HepG2 (cell line): Measurements from ENCODE around the gene MYL6. TPM values are rescaled to one million over a fixed set of nuclear protein-coding genes. Genes with fewer than 3 reads are reported as not detected.

Experiments
- ARNTL ChIP-seq: sonication (generic); formaldehyde crosslinking; IDR thresholded peaks from 2 replicates; pipeline ENCODE4 v1.4.0; 2020; ENCODE audit warnings: mild to moderate bottlenecking, missing genetic modification reagents
- GATAD2A ChIP-seq: IDR thresholded peaks from 2 replicates; pipeline ENCODE4 v1.6.1; 2016
- HMG20B ChIP-seq: conservative IDR thresholded peaks from 2 replicates; pipeline ENCODE4 v1.6.1; 2016; ENCODE audit warnings: missing genetic modification reagents, missing compliant biosample characterization
- KAT2B ChIP-seq: fragments of 150-350 bp; IDR thresholded peaks from 2 replicates; pipeline ENCODE4 v1.6.1; 2014; ENCODE audit warnings: low read depth, low read length, borderline replicate concordance
- NAIF1 ChIP-seq: sonication (generic); formaldehyde crosslinking; IDR thresholded peaks from 2 replicates; pipeline ENCODE4 v1.5.0; 2020; ENCODE audit warnings: mild to moderate bottlenecking, missing genetic modification reagents, borderline replicate concordance
- PAWR ChIP-seq: sonication (generic); formaldehyde crosslinking; IDR thresholded peaks from 2 replicates; pipeline ENCODE4 v1.4.0; 2020; ENCODE audit warnings: missing genetic modification reagents, mild to moderate bottlenecking, borderline replicate concordance
- PHB2 ChIP-seq: fragments of 450-650 bp; IDR thresholded peaks from 2 replicates; pipeline ENCODE4 v1.6.1; 2018; ENCODE audit not compliant: partially characterized antibody
- SRSF9 ChIP-seq: fragments of 200-400 bp; formaldehyde crosslinking; IDR thresholded peaks from 2 replicates; pipeline ENCODE4 v1.6.1; 2018; ENCODE audit warnings: borderline replicate concordance, mild to moderate bottlenecking, low read depth, low read length; ENCODE audit not compliant: insufficient read depth, poor library complexity, severe bottlenecking
- STAT5B ChIP-seq: sonication (generic); formaldehyde crosslinking; IDR thresholded peaks from 2 replicates; pipeline ENCODE4 v1.4.0; 2020; ENCODE audit warnings: missing genetic modification reagents
- TP53 ChIP-seq: sonication (generic); formaldehyde crosslinking; conservative IDR thresholded peaks from 2 replicates; pipeline ENCODE4 v1.4.0; 2020; ENCODE audit warnings: missing genetic modification reagents
- WIZ ChIP-seq: sonication (generic); formaldehyde crosslinking; IDR thresholded peaks from 2 replicates; pipeline ENCODE4 v1.5.1; 2020; ENCODE audit warnings: mild to moderate bottlenecking, missing genetic modification reagents
- ZBTB38 ChIP-seq: sonication (generic); formaldehyde crosslinking; IDR thresholded peaks from 2 replicates; pipeline ENCODE4 v1.5.1; 2020; ENCODE audit warnings: mild to moderate bottlenecking, missing genetic modification reagents
- ZNF337 ChIP-seq: sonication (generic); formaldehyde crosslinking; IDR thresholded peaks from 2 replicates; pipeline ENCODE4 v1.5.1; 2020; ENCODE audit warnings: missing genetic modification reagents, low read depth, mild to moderate bottlenecking, borderline replicate concordance
- ZNF496 ChIP-seq: sonication (generic); formaldehyde crosslinking; IDR thresholded peaks from 2 replicates; pipeline ENCODE4 v1.8.1; 2023; ENCODE audit warnings: mild to moderate bottlenecking, moderate library complexity, missing genetic modification reagents; ENCODE audit not compliant: insufficient replicate concordance
- ZNF577 ChIP-seq: sonication (generic); formaldehyde crosslinking; IDR thresholded peaks from 2 replicates; pipeline ENCODE4 v1.4.0; 2020; ENCODE audit warnings: mild to moderate bottlenecking, low read depth, missing genetic modification reagents, borderline replicate concordance
- polyA plus RNA-seq, 8 experiments: library from polyadenylated mRNA; depleted of rRNA in 3 of 8; stranded (reverse) in 7 of 8; unstranded in 1 of 8; fragments of >200 nt; fragmentation: Illumina TruSeq in 4 of 8; extraction: Trizol in 4 of 8; gene quantifications; 2 replicates each; pipeline versions ENCODE4 v1.2.1 to v1.2.3, GENCODE V29; 2011 to 2016; ENCODE audit warnings: low read depth in 4 of 8, missing spikeins in 1 of 8, mixed read lengths in 1 of 8; ENCODE audit not compliant: insufficient read depth in 1 of 8
- total RNA-seq, 5 experiments: library from RNA; depleted of rRNA; stranded (reverse); fragments of >200 nt; fragmentation: Illumina TruSeq; extraction: Trizol; gene quantifications; 2 replicates each; pipeline ENCODE4 v1.2.3, GENCODE V29; 2016; ENCODE audit warnings: low read depth in 1 of 5
- TF ChIP-seq, protein P1 (sequence below): sonication (generic); formaldehyde crosslinking; IDR thresholded peaks from 2 replicates; pipeline ENCODE4 v1.5.1; 2020; ENCODE audit warnings: mild to moderate bottlenecking, missing genetic modification reagents, borderline replicate concordance
- TF ChIP-seq, protein P2 (sequence below): sonication (generic); formaldehyde crosslinking; IDR thresholded peaks from 2 replicates; pipeline ENCODE4 v1.9.0; 2021; ENCODE audit warnings: missing genetic modification reagents, mild to moderate bottlenecking, borderline replicate concordance
- TF ChIP-seq, protein P3 (sequence below): sonication (generic); formaldehyde crosslinking; IDR thresholded peaks from 2 replicates; pipeline ENCODE4 v1.4.0; 2020; ENCODE audit warnings: missing genetic modification reagents
- TF ChIP-seq, protein P4 (sequence below): sonication (generic); formaldehyde crosslinking; IDR thresholded peaks from 2 replicates; pipeline ENCODE4 v1.4.0; 2020; ENCODE audit warnings: mild to moderate bottlenecking, missing genetic modification reagents
- TF ChIP-seq, protein P5 (sequence below): sonication (generic); formaldehyde crosslinking; IDR thresholded peaks from 2 replicates; pipeline ENCODE4 v1.4.0; 2020; ENCODE audit warnings: missing genetic modification reagents

MYL6 gene
- total and polyA plus RNA-seq, 2 of the 13 experiments (the other 11 are each of a cell fraction or from before 2014, with no cell fraction given) = 1,127 to 1,192 TPM

DNA sequence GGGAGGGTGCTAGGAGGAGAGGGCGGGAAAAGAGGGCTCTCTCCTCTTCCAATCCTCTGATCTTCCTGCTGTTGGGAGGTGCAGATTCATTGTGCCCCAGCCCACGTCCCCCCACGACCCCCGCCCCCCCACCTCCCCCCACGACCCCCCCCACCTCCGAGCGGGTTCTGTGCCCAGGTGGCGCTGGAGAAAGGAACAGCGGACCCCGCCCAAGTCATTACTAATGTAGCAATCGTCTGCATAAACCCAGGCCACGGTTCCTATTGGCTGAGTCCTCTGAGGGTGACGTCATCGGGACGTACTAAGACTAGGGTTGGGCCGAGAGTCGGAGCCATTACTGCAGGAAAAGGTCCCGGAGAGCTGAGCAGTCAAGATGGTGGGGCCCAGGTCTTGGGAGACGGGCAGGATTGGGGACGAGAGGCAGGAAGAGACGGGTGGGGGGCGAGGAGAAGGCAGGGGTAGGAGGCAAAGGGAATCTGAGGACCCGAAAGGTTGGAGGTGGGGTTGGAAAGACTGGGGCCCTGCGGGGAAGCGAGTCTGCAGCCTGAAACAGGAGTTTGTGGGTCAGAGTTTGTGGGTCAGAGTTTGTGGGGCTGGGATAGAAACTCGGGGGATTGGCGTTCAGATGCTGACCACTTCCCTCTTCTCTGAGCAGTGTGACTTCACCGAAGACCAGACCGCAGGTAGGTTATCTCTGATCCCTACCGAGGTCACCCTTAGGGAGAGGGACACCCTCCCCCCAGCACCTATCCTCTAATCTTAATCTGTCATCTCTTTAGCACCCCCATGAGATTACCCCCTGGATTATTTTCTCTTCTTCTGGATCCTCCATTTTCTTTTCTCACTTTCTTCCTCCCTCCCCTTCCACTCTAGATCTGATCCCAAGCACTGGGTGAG is at the start of gene MYL6 (continued):
- TF ChIP-seq STAT5B (CRISPR knock-in tag) = no peak
- TF ChIP-seq GATAD2A (CRISPR knock-in tag) = no peak
- TF ChIP-seq, protein P1, sequence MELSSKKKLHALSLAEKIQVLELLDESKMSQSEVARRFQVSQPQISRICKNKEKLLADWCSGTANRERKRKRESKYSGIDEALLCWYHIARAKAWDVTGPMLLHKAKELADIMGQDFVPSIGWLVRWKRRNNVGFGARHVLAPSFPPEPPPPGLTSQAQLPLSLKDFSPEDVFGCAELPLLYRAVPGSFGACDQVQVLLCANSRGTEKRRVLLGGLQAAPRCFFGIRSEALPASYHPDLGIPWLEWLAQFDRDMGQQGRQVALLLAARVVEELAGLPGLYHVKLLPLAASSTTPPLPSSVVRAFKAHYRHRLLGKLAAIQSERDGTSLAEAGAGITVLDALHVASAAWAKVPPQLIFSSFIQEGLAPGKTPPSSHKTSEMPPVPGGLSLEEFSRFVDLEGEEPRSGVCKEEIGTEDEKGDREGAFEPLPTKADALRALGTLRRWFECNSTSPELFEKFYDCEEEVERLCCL (CRISPR knock-in tag) = no peak
- no peak for TF ChIP-seq ARNTL (CRISPR knock-in tag)
- 0 out of 2 replicates have a peak, but pooled peaks have one; percentile 10 for TF ChIP-seq HMG20B (CRISPR knock-in tag)
- TF ChIP-seq, protein P2, sequence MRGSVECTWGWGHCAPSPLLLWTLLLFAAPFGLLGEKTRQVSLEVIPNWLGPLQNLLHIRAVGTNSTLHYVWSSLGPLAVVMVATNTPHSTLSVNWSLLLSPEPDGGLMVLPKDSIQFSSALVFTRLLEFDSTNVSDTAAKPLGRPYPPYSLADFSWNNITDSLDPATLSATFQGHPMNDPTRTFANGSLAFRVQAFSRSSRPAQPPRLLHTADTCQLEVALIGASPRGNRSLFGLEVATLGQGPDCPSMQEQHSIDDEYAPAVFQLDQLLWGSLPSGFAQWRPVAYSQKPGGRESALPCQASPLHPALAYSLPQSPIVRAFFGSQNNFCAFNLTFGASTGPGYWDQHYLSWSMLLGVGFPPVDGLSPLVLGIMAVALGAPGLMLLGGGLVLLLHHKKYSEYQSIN (CRISPR knock-in tag) = no peak
- no peak for TF ChIP-seq SRSF9
- TF ChIP-seq, protein P3, sequence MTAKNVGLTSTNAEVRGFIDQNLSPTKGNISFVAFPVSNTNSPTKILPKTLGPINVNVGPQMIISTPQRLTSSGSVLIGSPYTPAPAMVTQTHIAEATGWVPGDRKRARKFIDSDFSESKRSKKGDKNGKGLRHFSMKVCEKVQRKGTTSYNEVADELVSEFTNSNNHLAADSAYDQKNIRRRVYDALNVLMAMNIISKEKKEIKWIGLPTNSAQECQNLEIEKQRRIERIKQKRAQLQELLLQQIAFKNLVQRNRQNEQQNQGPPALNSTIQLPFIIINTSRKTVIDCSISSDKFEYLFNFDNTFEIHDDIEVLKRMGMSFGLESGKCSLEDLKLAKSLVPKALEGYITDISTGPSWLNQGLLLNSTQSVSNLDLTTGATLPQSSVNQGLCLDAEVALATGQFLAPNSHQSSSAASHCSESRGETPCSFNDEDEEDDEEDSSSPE (CRISPR knock-in tag) = no peak
- TF ChIP-seq ZNF577 (CRISPR knock-in tag) = no peak
- TF ChIP-seq NAIF1 (CRISPR knock-in tag) = no peak
- no peak for TF ChIP-seq ZNF496 (CRISPR knock-in tag)
- no peak for TF ChIP-seq ZBTB38 (CRISPR knock-in tag)
- TF ChIP-seq, protein P4, sequence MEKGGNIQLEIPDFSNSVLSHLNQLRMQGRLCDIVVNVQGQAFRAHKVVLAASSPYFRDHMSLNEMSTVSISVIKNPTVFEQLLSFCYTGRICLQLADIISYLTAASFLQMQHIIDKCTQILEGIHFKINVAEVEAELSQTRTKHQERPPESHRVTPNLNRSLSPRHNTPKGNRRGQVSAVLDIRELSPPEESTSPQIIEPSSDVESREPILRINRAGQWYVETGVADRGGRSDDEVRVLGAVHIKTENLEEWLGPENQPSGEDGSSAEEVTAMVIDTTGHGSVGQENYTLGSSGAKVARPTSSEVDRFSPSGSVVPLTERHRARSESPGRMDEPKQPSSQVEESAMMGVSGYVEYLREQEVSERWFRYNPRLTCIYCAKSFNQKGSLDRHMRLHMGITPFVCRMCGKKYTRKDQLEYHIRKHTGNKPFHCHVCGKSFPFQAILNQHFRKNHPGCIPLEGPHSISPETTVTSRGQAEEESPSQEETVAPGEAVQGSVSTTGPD (CRISPR knock-in tag) = no peak
- no peak for TF ChIP-seq KAT2B
- no peak for TF ChIP-seq PHB2
- no peak for TF ChIP-seq ZNF337 (CRISPR knock-in tag)
- no peak for TF ChIP-seq TP53
- TF ChIP-seq, protein P5, sequence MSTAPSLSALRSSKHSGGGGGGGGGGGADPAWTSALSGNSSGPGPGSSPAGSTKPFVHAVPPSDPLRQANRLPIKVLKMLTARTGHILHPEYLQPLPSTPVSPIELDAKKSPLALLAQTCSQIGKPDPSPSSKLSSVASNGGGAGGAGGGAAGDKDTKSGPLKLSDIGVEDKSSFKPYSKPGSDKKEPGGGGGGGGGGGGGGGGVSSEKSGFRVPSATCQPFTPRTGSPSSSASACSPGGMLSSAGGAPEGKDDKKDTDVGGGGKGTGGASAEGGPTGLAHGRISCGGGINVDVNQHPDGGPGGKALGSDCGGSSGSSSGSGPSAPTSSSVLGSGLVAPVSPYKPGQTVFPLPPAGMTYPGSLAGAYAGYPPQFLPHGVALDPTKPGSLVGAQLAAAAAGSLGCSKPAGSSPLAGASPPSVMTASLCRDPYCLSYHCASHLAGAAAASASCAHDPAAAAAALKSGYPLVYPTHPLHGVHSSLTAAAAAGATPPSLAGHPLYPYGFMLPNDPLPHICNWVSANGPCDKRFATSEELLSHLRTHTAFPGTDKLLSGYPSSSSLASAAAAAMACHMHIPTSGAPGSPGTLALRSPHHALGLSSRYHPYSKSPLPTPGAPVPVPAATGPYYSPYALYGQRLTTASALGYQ (CRISPR knock-in tag) = no peak
- TF ChIP-seq WIZ (CRISPR knock-in tag) = no peak
- TF ChIP-seq PAWR = no peak
